Renal cortical epithelial cell (primary cell): ENCODE data around the gene SLA2. TPM values are rescaled to one million over a fixed set of nuclear protein-coding genes. Genes with fewer than 3 reads are reported as not detected.
"Not testable (repeated sequence)": the region's sequence is repeated elsewhere in the genome, so short reads cannot be mapped to it uniquely, and the experiment has no call there.

Experiments
- DNase-seq: peaks from one replicate; pipeline ENCODE4 v3.0.0-alpha.2; 2011; ENCODE audit warnings: low read depth
- total RNA-seq: library from RNA; depleted of rRNA; stranded (reverse); fragments of >200 nt; gene quantifications from 2 replicates; pipeline ENCODE4 v1.2.3, GENCODE V29; 2014

Gene SLA2, protein sequence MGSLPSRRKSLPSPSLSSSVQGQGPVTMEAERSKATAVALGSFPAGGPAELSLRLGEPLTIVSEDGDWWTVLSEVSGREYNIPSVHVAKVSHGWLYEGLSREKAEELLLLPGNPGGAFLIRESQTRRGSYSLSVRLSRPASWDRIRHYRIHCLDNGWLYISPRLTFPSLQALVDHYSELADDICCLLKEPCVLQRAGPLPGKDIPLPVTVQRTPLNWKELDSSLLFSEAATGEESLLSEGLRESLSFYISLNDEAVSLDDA
- not detected in 2 replicates for total RNA-seq

GRCh38 chr20:36645998-36646397, at the start of gene SLA2:
Gene SLA2, minus strand, starts transcription at chr20:36646196. Its CDS starts 4,861 bp downstream, at chr20:36641335.
- DNase-seq, result no peak

DNA sequence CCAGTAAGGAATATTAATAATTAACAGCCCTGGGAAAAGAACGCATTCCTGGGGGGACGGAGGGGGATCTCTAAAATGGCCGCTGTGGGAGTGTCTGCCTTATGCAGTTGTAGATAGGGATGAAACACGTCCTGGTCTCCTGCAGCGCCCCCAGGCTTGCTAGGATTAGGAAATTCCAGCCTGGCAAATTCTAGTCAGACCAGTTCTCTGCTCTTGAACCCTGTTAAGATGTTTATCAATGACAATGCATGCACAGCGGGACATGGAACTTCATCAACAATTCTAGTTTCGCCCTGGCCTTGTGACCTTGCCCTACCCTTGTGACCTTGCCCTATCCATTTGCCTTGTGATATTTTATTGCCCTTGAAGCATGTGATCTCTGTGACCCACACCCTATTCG, 49.5 kb upstream of the SLA2 start:
- not testable (repeated sequence) for DNase-seq

DNA sequence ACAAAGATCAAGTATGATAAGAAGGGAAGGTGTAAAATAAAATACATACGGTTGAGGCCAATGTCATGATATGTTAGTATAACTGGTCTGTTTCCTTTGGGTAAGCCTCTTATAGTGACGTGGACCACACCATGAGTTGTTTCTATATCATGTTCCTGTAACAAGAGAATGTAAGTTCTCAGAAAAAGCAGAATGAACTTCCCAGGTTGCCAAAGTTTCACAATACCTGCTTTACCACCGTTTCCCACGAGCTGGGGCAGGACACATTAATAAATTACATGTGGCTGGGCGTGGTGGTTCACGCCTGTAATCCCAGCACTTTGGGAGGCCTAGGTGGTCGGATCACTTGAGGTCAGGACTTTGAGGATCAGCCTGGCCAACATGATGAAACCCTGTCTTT, 42.6 kb upstream of the SLA2 start:
- no peak for DNase-seq

GRCh38 chr20:36687850-36688249, 41.9 kb upstream of the SLA2 start:
- DNase-seq, result no peak

DNA sequence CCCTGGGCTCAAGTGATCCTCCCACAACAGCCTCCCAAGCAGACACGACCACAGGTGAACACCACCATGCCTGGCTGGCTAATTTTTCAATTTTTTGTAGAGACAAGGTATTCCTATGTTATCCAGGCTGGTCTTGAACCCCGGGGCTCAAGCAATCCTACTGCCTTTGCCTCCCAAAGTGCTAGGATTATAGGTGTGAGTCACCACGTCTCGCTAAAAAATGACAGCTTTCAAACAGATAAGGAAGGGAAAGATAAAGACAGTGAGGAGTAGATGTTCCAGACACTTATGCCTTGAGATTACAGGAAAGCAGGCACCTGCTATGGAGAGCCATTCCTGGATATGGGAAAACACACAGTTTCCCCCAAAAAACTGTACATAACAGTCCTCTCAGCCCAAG, 40.9 kb upstream of the SLA2 start:
- DNase-seq, result no peak

DNA sequence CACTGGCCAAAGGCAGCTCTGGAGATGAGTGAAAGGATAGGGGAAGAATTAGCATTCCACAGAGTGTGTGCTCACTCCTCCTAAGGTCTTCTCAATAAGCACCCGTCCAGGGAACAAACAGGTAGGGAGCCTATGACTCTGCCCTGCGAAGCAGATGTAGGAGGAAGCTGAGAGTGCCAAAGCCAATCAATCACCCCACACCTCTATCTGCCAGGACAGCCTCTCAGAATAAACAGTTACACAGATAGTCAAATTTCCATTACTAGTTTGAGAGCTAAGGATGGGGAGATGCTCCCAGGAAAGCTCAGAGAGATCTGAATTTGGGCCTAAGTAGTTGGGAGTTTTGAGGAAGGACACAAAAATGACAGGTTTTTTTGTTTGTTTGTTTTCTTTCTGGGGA, 40.5 kb upstream of the SLA2 start:
- DNase-seq, result no peak

DNA sequence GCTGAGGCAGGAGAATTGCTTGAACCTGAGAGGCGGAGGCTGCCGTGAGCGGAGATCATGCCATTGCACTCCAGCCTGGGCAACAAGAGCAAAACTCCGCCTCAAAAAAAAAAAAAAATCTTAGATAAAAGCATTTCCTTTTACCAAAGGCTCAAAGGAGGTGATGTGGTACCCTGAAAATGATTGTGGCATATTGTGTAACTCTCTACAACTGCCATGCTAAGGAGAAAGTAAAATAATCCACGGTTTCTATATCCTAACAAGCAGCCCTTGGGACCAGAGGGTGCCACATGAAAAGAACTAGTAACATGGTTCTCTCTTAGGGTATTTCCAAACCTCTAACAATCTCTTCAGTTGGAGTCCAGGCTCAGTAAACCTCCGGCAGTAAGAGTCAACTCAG, 38.8 kb upstream of the SLA2 start:
- DNase-seq, result no peak

DNA sequence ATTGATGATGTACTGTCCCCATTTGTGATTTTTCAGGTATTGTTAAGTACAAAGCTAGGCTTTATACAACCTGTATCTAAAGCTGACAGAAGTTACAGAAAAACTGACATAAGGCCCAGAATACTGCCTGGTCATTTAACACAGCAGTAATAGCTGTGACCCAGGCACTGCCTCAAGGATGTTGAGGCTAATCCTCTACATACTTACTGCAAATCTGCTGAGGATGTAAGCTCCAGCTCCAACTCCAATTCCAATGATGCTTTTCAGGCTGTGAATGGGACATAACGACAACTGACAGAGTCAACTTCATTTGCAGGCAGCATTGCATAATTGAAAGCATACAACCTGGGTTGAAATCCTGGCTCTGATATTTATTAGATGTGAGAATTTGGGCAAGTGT, 36.3 kb upstream of the SLA2 start:
- no peak for DNase-seq

DNA sequence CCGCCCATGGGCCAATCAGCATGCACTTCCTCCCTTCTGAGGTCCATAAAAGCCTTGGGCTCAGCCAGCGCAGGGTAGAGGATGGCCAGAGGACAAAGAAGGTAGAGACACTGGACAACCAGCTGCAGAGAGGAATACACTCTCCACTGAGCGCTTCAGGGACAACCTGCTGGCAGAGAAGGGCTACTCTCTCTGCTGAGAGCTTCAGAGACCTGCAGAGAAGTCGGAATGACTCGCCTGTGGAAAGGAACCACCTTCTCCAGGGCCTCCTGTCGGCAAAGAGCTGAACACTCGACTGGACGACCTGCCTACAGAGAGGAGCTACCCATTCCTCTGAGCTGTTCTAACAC, 31.4 kb upstream of the SLA2 start:
- DNase-seq, result no peak

DNA sequence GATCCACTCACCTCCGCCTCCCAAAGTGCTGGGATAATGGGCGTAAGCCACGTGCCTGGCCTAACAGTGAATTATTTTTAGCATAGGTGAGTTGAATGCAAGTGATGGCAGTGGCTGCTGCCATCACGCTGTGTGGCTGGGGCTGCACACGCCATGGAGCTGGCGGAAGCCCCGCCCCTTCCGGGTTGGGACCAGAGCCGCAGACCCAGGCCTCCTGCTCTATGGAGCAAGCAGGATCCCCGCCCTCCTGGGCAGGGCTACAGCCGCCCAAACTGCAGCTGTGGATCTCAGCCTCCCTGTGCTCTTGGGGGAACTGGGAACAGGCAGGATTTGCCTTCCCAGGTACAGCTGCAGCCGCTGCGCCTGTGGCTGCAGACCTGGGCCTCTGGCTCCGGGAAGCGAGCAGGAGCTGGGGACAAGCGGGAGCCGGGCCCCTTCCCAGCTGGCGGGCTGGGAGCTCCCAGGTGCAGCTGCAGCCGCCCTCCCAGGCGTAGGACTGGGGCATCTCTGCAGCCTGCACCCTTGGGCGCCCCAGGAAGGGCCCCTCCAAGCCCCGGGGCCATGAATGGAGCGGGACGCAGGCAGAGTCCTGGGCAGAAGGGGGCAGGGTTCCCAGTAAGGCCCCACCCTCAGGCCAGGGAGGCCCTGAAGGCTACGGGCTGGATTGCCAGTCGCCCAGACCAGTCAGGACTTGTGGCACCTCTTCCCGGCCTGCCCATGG, 30.9 kb upstream of the SLA2 start:
- no peak for DNase-seq

DNA sequence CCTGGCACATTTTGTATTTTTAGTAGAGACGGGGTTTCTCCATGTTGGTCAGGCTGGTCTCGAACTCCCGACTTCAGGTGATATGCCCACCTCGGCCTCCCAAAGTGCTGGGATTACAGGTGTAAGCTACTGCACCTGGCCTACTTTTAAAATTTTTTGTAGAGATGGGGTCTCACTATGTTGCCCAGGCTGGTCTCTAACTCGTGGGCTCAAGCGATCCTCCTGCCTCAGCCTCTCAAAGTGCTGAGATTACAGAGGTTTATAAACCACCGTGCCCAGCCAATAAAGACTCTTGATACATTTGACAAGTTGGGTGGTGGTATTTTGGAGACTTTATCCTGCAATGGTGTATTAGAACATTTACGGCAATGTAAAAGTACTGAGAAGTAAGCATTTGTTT, 29.5 kb upstream of the SLA2 start:
- not testable (repeated sequence) for DNase-seq

DNA sequence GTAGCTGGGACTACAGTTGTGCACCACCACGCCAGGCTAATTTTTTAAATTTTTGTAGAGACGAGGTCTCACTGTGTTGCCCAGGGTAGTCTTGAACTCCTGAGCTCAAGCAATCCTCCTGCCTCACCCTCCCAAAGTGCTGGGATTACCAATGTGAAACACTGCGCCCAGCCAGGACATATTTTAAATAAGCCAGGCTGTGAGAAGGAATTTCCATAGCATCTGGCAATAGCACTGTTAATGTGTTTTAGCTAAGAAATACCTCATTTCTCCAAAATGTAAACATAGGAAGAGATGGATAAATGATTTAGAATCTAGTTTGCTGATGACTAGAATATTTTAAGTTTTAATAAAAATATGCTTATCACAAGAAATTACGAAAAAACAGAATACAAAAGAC, 27.0 kb upstream of the SLA2 start:
- DNase-seq, result no peak

- peak; percentile 15 for DNase-seq
Measured at GRCh38 chr20:36670665-36671357, 24.8 kb upstream of the SLA2 start.

DNA sequence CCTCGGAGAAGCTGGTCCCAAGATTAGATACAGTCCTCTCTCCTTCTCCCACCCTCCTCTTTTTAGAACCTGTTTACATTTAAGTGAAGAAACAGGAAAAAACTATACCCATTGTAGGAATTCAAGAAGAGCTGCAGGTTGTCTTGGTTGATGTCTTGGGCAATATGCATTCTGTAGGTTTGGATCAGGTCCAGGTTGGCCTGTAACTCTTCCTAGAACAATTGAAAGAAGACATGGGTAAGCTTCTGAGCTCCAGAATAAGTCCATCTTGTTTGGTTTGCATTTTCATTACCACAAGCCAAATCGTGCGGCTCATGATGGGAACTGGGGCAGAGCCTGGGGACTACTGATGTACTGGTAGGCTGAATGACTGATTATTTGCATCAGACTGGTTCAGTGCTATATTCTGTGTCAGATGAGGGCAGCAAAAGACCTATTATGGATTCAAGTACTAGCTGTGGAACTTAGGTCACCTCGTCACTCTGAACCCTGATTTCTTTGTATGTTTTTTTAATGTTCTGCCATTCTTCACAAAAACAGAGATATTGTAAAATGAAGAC, 20.3 kb upstream of the SLA2 start:
- peak; percentile 16 for DNase-seq

GRCh38 chr20:36663031-36663430, 17.0 kb upstream of the SLA2 start:
- DNase-seq, result no peak

GRCh38 chr20:36658300-36658699, 12.3 kb upstream of the SLA2 start:
- no peak for DNase-seq

GRCh38 chr20:36656733-36657132, 10.7 kb upstream of the SLA2 start:
- DNase-seq, result no peak

- no peak for DNase-seq
Measured at GRCh38 chr20:36655004-36655403, 9.0 kb upstream of the SLA2 start.

DNA sequence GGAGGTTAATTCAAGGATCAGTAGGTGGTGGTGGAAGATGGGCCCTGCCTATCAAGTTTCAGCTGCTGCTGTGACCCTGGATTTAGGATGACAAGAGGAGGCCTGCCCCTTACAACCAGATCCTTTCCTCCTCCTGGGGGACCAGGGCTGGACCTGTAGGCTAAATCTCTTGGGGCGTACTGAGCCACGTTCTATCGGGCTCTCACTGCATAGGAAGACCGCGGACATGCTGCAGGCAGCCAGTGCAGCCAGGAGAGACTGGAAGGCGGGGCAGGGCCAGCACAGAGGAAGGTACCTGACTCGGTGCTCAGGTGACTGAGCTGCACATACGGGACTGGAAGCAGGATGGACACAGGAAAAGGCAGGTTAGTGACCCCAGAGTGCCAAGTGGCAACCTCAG, 8.5 kb upstream of the SLA2 start:
- DNase-seq, result no peak

DNA sequence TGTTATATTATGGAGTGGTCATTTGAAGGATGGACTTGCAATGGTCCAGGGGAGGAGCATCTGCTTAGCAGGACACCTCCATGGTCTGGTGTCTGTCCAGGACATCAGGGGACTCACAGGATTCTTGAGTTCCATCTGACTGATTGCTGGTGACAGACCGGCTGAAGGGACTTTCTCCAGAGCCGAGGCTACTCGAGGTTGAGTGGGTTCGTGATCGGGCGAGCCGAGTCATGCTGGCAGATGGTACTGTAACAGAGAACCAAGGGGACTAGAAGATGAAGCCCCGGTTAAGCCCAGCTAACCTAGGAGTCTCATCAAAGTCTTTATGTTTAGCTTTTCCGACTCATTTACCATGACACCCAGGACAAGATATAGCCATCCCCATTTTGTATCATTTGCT, 7.5 kb upstream of the SLA2 start:
- DNase-seq, result no peak

GRCh38 chr20:36647196-36648121, 1.5 kb upstream of the SLA2 start:
- no peak for DNase-seq

DNA sequence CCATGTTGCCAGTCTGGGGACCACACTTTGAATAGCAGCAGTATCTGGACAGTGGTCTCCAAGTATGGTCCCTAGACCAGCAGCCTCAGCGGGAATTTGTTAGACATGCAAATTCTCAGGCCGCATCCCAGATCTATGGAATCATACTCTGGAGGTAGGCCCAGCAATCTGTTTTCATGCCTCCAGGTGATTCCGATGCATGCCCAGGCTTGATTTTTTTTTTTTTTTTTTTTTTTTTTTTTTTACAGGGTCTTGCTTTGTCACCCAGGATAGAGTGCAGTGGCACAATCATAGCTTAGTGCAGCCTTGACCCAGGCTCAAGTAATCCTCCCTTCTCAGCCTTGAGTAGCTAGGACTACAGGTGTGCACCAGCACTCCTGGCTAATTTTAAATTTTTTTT, 682 bp upstream of the SLA2 start:
- no peak for DNase-seq
